Measurements from ENCODE around the gene CHML. TPM values are rescaled to one million over a fixed set of nuclear protein-coding genes. Genes with fewer than 3 reads are reported as not detected.

Gene CHML
- total RNA-seq, 8 experiments from 2014 or later, result 2.7 to 43.0 (median 32.8) TPM

DNA sequence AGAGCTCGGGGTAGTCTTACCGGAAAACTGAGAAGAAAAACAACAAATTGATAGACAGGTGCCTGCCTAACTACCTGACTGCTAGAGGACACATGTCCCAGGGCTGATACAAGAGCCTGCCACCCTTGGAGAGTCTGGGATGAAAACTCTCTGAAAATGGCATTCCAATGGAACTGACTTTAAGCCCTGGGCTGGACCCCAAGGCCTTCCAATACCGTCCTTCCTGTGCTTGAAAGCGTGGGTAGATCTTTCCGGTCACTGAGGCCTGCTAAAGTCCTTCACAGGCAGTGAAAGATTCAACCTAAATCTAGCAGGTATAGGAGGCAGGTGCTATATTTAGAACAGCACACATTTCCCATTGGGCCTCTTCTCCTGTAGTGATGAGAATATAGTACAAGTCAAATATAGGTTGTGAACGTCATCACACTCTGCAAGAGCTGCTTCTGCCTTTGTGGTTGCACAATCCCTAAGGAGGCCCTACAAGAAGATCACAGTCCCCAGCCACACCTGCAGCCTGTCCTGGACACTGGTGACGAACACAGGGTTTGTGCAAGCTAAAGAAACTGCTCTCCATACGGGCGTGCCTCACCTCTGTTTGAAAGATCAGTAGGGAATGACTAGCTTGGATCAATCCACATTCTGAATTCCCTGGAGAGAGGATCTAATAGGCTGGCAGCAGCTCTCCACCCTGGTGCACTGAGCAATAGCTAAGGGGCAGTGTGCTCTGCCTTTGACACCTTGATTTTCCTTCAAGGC is 876 bp upstream of the CHML start:
- in situ Hi-C loops (cut with MboI; ENCODE audit: low pct_unique_long_range_greater_than_20kb in 2 of 9, low sequenced_read_pairs in 9 of 9, unreplicated experiment in 9 of 9), result no loop called here
- Histone ChIP-seq H3K27ac (no peak overlapping the region), H3K4me1 (replicated peaks in 1 of 2) (peaks cover 16 to 28% of the 10 kb centered on the region in 2 donors), H3K4me3 (peak overlapping the region in 2 of 5 donors; percentile 82 to 92)
- no peak for ATAC-seq (replicated peaks in 6 of 8)
- WGBS, 10 experiments, result 89 to 100% (median 95%) methylated on average over 1 to 8 of the region's 9 CpGs; no CpG with 5 or more reads in 1 of the 10 experiments

DNA sequence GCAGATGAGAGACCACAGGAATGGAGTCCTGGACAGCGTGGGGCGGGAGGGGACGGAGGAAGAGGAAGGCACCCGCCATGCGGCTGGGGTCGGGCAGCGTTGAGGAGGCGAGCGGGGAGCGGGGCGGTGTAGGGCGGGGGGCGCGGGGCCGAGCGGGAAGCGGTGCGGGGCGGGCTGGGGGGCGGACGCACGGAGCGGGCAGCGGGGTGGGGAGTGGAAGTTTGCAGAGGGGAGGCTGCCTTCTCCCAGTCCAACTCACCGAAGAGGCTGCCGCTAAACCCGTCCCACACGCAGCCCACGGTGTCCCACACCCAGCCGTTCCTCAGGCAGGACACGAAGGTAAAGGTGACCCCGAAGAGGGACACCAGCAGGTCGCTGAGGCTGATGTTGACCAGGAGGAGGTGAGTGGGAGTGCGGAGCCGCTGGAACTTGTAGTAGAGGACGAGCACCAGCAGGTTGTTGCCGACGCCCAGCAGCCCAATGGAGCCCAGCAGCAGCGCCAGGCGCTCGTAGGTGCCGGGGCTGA is 483 bp downstream of the CHML start:
- Histone ChIP-seq H3K27ac (peak overlapping the region; percentile 69 to 76), H3K4me3 (peak overlapping the region; percentile 71 to 92 (median 82)), H3K4me1 (replicated peaks in 1 of 2) (peaks cover 16 to 28% of the 10 kb centered on the region in 2 donors)
- 0 to 3% (median 0%) methylated on average over 2 to 8 of the region's 42 CpGs; no CpG with 5 or more reads in 6 of the 10 experiments for WGBS, 10 experiments
- ATAC-seq (replicated peaks in 6 of 8), result peak in 4 of 8 experiments; percentile 64 to 77 (median 70)
- in situ Hi-C loops (cut with MboI; ENCODE audit: low pct_unique_long_range_greater_than_20kb in 2 of 9, low sequenced_read_pairs in 9 of 9, unreplicated experiment in 9 of 9), result no loop called here

DNA sequence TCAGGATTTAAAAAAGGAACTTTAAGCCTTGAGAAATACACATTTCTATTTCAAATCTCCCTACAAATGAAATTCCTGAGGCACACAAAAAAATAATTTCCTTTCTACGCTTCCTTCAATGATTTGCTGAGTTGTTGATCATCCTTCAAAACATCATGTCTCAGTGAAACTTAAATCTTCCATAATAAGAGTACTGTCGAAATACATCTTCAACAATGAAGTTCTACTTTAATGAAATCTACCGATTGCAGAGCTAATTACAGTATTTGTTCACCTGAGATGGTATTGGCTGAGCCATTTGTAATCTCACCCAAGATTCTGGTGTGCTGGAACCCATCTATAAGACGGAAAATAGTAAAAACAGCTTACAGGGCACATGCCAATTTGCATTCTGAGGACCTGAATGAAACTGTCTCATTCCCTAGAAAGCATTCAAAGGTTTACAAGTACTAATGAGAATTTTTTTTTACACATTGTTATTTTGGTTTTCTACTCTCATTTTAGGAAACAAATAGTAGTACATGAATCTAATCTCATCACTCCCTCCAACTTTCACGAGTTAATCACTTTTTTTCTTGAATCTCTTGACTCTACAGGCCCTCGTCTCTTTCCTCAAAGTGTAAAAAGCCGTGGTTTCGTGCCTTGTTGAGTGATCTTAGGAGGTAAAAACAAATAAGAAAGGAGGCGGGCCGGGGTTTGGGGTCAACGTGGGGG is 1.1 kb downstream of the CHML start:
- in situ Hi-C loops (cut with MboI; ENCODE audit: low pct_unique_long_range_greater_than_20kb in 2 of 9, low sequenced_read_pairs in 9 of 9, unreplicated experiment in 9 of 9), result no loop called here
- no peak for ATAC-seq (replicated peaks in 6 of 8)
- 0 to 51% (median 6%) methylated on average over 1 to 11 of the region's 11 CpGs for WGBS, 10 experiments

DNA sequence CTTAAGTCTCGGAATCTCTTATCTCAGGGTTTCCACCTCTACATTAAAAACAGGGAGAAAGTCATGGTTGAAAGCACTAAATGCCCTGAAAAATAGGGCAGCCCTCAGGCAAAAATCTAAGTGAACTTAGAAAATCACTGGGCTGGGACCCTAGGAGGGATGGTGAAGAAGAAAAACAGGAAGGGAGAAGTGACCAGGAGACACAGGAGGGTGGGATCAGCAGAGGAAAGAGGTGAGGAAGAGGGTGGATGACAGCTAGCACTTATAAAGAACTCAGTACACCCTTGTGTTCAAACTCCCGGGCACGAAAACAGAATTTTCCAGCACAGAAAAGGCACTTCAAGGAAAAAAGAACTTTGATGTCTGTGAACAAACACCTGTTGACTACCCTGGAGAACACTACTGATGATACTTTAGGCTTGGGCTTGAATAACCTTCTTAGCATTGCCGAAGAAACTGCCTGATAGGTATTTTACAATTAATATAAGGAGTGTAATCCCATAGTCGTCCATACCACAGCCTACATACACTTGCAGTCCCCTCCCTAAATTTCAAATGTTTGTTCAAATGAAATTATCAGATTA is 2.0 kb downstream of the CHML start:
- WGBS, 10 experiments, result 0 to 100% (median 50%) methylated on average over 1 to 5 of the region's 5 CpGs; no CpG with 5 or more reads in 1 of the 10 experiments
- H3K27ac ChIP-seq, result no peak overlapping the region
- in situ Hi-C loops (cut with MboI; ENCODE audit: low pct_unique_long_range_greater_than_20kb in 2 of 9, low sequenced_read_pairs in 9 of 9, unreplicated experiment in 9 of 9), result no loop called here
- peaks cover 16 to 28% of the 10 kb centered on the region in 2 donors for H3K4me1 ChIP-seq (replicated peaks in 1 of 2)
- no peak for ATAC-seq (replicated peaks in 6 of 8)
- peak overlapping the region; percentile 71 to 92 (median 82) for H3K4me3 ChIP-seq

More for the DNA sequence above, 1.1 kb downstream of the CHML start:
- peak overlapping the region in 1 of 2 donors; percentile 76 for H3K27ac ChIP-seq
- peaks cover 16 to 28% of the 10 kb centered on the region in 2 donors for H3K4me1 ChIP-seq (replicated peaks in 1 of 2)
- H3K4me3 ChIP-seq, result peak overlapping the region; percentile 71 to 92 (median 82)

DNA sequence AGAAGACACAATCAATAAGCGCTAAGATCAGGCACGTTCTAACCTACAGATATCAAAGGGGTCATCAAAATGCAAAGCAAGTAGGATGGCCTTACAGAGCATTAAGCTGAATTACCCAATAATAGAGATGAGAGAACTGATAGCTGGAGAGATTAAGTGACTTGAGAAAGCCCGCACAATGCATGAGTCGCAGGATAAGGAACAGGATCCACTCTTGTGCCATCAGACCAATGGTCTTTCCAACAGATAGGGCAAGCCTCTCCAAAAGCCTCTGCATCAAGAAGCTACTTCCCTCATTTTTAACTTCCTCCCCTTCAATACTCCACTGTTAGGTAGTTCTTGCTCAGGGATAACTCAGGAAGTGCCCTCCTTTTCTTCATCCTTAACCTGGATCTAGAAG is 2.6 kb downstream of the CHML start:
- Histone ChIP-seq H3K4me3 (peak overlapping the region in 2 of 5 donors; percentile 3 to 71), H3K27ac (no peak overlapping the region), H3K4me1 (replicated peaks in 1 of 2) (peaks cover 16 to 28% of the 10 kb centered on the region in 2 donors)
- in situ Hi-C loops (cut with MboI; ENCODE audit: low pct_unique_long_range_greater_than_20kb in 2 of 9, low sequenced_read_pairs in 9 of 9, unreplicated experiment in 9 of 9), result no loop called here
- 61 to 100% (median 79%) methylated on average over 1 to 4 of the region's 4 CpGs; no CpG with 5 or more reads in 1 of the 10 experiments for WGBS, 10 experiments
- no peak for ATAC-seq (replicated peaks in 6 of 8)

DNA sequence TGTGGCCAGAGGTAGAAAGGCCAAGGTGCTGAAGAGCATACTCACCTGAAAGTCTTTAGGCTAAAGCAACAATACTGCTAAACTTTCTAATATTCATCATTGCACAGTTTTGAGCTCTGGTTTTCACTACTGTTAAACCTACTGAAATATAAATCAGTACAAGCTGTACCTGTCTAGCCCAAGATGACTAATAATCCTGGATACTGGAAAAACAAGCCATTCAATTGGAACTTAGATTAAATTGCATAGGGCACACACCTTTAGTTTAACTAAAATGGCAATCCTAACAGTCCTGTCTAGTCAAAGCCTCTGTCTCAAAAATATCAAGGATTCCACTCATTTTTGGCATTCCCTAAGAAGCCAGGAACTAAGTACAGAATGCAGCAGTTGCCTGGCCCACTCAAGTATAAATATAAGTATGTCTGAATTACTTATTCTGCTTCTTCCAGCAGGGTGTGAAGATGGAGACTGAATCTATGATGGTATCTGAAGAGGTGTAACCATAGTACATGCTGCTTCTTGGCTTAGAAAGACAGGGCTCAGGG is 3.1 kb downstream of the CHML start:
- H3K27ac ChIP-seq, result no peak overlapping the region
- no peak overlapping the region for H3K4me3 ChIP-seq
- ATAC-seq (replicated peaks in 6 of 8), result no peak
- H3K4me1 ChIP-seq (replicated peaks in 1 of 2), result peaks cover 16 to 28% of the 10 kb centered on the region in 2 donors
- in situ Hi-C loops (cut with MboI; ENCODE audit: low pct_unique_long_range_greater_than_20kb in 2 of 9, low sequenced_read_pairs in 9 of 9, unreplicated experiment in 9 of 9), result no loop called here

DNA sequence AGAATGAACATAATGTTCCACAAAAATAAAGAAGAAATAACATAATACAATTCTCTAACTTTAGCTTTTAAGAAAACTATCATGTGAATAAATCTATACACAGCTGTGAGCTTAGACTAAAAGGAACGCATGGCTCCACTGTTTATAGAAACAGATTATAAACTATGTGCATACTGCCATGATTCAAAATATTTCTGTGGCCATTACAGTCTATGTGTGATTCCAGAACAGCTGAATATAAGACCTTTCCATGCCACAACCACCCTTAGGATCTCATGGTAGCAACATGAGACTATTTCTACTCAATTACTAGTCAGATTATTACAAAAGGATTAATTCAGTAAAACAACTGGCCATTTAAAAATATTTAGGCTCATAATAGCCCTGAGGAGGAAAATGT is 3.9 kb downstream of the CHML start:
- no peak overlapping the region for H3K4me3 ChIP-seq
- ATAC-seq (replicated peaks in 6 of 8), result no peak
- H3K4me1 ChIP-seq (replicated peaks in 1 of 2), result peaks cover 16 to 28% of the 10 kb centered on the region in 2 donors
- in situ Hi-C loops (cut with MboI; ENCODE audit: low pct_unique_long_range_greater_than_20kb in 2 of 9, low sequenced_read_pairs in 9 of 9, unreplicated experiment in 9 of 9), result no loop called here
- no peak overlapping the region for H3K27ac ChIP-seq
- 0 to 100% (median 85%) methylated on average over 1 of the region's 1 CpG for WGBS, 10 experiments

DNA sequence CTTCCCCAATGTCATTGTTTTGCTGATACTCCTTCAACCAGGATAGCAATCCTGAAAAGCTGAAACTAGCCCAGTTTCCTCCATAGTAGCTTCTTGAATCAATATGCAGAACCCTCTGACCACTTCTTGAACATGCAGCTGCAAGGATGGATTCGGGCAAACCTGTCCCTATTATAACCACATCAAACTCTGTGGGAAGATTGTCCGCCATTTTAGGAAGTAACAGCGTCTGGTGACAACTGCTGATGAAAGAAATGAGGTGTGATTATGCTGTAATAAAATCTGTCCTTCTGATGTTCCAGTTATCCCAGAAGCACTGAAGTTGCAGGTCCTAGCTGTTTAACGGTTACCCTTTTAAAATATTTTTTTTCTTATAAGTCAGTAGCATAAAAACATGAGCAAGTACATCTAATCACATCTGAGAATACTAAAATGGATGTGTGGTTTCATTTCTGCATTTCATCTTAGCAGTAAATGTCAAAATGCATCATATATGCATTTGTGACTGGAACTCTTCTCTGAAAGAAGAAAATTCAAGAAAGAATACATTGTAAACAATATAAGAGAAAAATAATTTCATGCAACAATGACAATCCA is 4.5 kb downstream of the CHML start:
- no peak overlapping the region for H3K4me3 ChIP-seq
- peaks cover 16 to 24% of the 10 kb centered on the region in 2 donors for H3K4me1 ChIP-seq (replicated peaks in 1 of 2)
- no peak for ATAC-seq (replicated peaks in 6 of 8)
- 90 to 100% (median 98%) methylated on average over 1 to 4 of the region's 4 CpGs; no CpG with 5 or more reads in 2 of the 10 experiments for whole genome bisulfite sequencing, 10 experiments
- H3K27ac ChIP-seq, result no peak overlapping the region
- in situ Hi-C loops (cut with MboI; ENCODE audit: low pct_unique_long_range_greater_than_20kb in 2 of 9, low sequenced_read_pairs in 9 of 9, unreplicated experiment in 9 of 9), result no loop called here

DNA sequence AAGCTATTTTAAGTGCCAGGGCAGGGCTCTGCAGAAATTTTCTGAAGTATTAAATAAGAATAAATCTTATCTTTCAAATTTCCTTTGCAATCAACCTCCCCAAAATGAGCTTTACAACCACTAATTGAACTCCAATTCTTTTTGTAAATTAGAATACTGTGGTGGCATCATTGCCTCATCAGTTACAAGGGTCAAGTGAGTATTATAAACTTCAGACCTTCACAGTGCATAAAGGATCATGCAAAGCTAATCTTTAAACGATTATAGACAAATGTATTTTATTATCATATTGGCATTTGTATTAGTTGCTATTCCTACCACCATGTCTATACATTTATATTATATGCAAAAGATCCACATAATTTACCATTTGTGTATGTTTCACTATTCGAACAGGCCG is 7.2 kb downstream of the CHML start:
- no peak for ATAC-seq (replicated peaks in 6 of 8)
- 42 to 100% (median 95%) methylated on average over 1 to 3 of the region's 3 CpGs; no CpG with 5 or more reads in 1 of the 10 experiments for WGBS, 10 experiments
- Histone ChIP-seq H3K27ac (no peak overlapping the region), H3K4me3 (no peak overlapping the region), H3K4me1 (replicated peaks in 1 of 2) (peaks cover 8 to 13% of the 10 kb centered on the region in 2 donors)
- in situ Hi-C loops (cut with MboI; ENCODE audit: low pct_unique_long_range_greater_than_20kb in 2 of 9, low sequenced_read_pairs in 9 of 9, unreplicated experiment in 9 of 9), result no loop called here

DNA sequence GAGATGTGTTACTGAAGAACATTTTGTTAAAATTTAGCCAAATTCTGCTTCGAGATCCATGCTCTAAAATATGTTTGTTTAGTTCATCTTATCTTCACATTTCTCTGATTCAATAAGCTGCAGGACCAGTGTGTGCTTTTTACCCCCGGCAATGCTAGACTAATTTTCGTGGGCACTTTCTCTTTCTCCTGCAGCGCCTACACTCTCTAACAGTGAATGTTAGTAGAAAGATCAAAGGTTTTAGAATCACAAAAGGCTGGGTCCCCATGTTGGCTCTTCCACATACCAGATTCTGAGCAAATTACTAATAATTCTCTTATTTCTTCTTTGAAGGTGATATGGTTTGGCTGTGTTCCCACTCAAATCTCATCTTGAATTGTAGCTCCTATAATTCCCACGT is 8.5 kb downstream of the CHML start:
- in situ Hi-C loops (cut with MboI; ENCODE audit: low pct_unique_long_range_greater_than_20kb in 2 of 9, low sequenced_read_pairs in 9 of 9, unreplicated experiment in 9 of 9), result no loop called here
- 79 to 97% (median 87%) methylated on average over 3 to 5 of the region's 5 CpGs; no CpG with 5 or more reads in 2 of the 10 experiments for WGBS, 10 experiments
- H3K4me1 ChIP-seq (replicated peaks in 1 of 2), result peaks cover 0 to under 1% of the 10 kb centered on the region in 2 donors
- no peak overlapping the region for H3K4me3 ChIP-seq
- no peak for ATAC-seq (replicated peaks in 6 of 8)
- no peak overlapping the region for H3K27ac ChIP-seq

DNA sequence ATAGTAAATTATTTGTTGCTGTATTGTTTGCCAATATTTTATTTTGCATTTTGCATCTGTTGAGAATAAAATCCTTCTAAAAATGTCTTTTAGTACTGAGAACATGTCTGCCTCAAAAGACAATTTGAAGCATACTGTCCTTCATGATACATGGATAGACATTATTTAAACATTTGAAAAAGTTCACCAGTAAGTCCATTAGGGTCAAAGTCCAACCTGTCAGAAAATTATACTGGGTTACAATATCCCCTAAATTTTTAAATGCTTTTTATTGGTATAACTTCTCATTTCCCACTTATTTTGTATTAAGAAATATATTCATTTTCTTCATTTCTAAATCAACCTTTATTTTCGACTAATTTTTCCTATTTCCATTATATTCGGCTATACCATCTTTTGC is 9.3 kb downstream of the CHML start:
- Histone ChIP-seq H3K4me1 (replicated peaks in 1 of 2) (no peaks in the 10 kb centered on the region), H3K27ac (no peak overlapping the region), H3K4me3 (no peak overlapping the region)
- no peak for ATAC-seq (replicated peaks in 6 of 8)
- in situ Hi-C loops (cut with MboI; ENCODE audit: low pct_unique_long_range_greater_than_20kb in 2 of 9, low sequenced_read_pairs in 9 of 9, unreplicated experiment in 9 of 9), result no loop called here
- 85 to 100% (median 98%) methylated on average over 1 to 2 of the region's 2 CpGs for WGBS, 10 experiments

DNA sequence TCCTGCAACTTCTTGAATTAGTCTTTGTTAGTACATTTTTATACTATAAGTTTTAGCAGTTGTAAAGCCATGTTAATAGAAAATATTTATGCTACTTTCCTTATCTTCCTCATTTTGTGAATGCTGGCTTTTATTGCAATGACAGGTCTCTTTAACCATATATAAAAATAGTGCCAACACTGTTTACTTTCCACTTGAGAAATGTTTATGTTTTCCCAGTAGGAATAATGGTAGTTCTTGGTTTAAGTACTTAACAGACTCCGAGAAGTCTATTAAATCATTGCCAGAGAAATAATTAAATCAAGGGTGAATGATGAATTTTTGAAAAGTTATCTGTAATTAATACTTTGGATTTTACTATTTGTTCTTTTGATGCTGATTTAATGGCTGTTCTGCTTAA is 9.7 kb downstream of the CHML start:
- in situ Hi-C loops (cut with MboI; ENCODE audit: low pct_unique_long_range_greater_than_20kb in 2 of 9, low sequenced_read_pairs in 9 of 9, unreplicated experiment in 9 of 9), result no loop called here
- Histone ChIP-seq H3K4me1 (replicated peaks in 1 of 2) (no peaks in the 10 kb centered on the region), H3K4me3 (no peak overlapping the region), H3K27ac (no peak overlapping the region)
- ATAC-seq (replicated peaks in 6 of 8), result no peak
- 50 to 100% (median 100%) methylated on average over 1 of the region's 1 CpG; no CpG with 5 or more reads in 1 of the 10 experiments for WGBS, 10 experiments
